Measurements from ENCODE around the gene TTLL10. TPM values are rescaled to one million over a fixed set of nuclear protein-coding genes. Genes with fewer than 3 reads are reported as not detected.

The TTLL10 gene
- total and polyA plus RNA-seq, 2 experiments from 2014 or later: 0.45 TPM; not detected in 1

DNA sequence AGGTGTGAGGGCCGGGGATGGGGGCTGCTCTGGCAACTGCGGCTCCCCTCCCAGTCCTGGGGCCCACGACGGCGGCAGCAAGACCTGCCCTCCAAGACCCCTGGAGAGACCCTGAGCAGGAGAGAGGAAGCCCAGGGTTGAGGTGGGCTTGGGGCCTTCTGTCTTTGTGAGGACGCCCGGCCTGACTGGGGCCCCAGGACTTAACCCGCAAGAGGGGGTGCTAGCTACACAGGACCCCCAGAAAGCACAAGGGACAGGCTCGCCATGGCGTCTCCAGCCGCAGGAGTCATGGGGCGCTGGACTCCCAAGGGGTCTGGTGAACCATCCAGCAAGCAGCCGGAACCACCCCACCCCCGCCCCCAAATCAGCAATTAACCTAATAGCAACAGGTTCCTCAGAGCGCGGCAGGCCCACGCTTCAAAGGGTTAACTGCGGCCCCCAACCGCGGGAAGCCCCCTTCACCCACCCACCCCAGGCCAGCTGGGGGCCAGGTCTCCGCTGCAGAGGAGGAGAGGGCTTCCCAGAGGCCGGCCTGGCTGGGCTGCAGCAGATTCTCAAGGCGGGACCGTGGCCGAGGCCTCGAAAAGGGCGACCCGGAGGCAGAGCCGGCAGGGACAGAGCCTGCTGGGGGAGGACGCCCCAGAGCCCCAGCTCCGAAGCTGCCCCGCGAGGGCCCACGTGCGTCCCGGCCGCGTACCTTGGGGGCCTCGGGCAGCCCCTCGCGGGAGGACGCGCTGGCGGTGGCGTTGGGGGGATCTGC, 72.3 kb downstream of the TTLL10 start:
- peak overlapping the region; percentile 47; the same call in 1 of the 2 replicates for H3K4me3 ChIP-seq
- peak; percentile 16 for ATAC-seq
- peak overlapping the region; percentile 77; the same call in 1 of the 2 replicates for H3K4me2 ChIP-seq

More for the DNA sequence above, 72.3 kb downstream of the TTLL10 start:
- Histone ChIP-seq H3K27me3 (ENCODE audit: insufficient read depth) (peaks cover 10% of the 10 kb centered on the region; the same call in 1 of the 2 replicates), H3K4me1 (ENCODE audit: insufficient read depth) (peaks cover 3% of the 10 kb centered on the region; the same call in 1 of the 2 replicates), H3K27ac (ENCODE audit: low read depth) (no peak overlapping the region), H3K79me2 (replicated peaks; ENCODE audit: insufficient read depth) (no peaks in the 10 kb centered on the region), H4K20me1 (replicated peaks; ENCODE audit: insufficient read depth) (no peaks in the 10 kb centered on the region), H2AFZ (no peak overlapping the region), H3K9me2 (ENCODE audit: insufficient read depth) (no peaks in the 10 kb centered on the region), H3K36me3 (ENCODE audit: insufficient read depth) (no peaks in the 10 kb centered on the region), H3F3A (replicated peaks; ENCODE audit: low read depth) (peaks cover 6% of the 10 kb centered on the region; the same call in 1 of the 2 replicates)
- no peaks in the 10 kb centered on the region for H3K9me3 Mint-ChIP-seq
- peaks cover 2% of the 10 kb centered on the region for H3K27me3 Mint-ChIP-seq (ENCODE audit: insufficient read depth, low read depth, poor library complexity)
- peaks cover under 1% of the 10 kb centered on the region; the same call in 1 of the 3 replicates for H3K4me1 Mint-ChIP-seq
- H3K4me3 Mint-ChIP-seq: no peak overlapping the region
- TF ChIP-seq POLR2AphosphoS5 (IDR thresholded peaks at IDR 0.05; ENCODE audit: low read depth) (no peak), JUNB (IDR thresholded peaks at IDR 0.05; ENCODE audit: unreplicated experiment) (no peak), CREB1 (CRISPR knock-in tag; IDR thresholded peaks at IDR 0.05; ENCODE audit: low read depth) (no peak), ZNF114 (CRISPR knock-in tag; IDR thresholded peaks at IDR 0.05) (no peak), NANOG (IDR thresholded peaks at IDR 0.05; ENCODE audit: borderline replicate concordance) (no peak), EZH2 (IDR thresholded peaks at IDR 0.05; ENCODE audit: low read depth, unreplicated experiment) (no peak)
- TF ChIP-seq, protein P1, sequence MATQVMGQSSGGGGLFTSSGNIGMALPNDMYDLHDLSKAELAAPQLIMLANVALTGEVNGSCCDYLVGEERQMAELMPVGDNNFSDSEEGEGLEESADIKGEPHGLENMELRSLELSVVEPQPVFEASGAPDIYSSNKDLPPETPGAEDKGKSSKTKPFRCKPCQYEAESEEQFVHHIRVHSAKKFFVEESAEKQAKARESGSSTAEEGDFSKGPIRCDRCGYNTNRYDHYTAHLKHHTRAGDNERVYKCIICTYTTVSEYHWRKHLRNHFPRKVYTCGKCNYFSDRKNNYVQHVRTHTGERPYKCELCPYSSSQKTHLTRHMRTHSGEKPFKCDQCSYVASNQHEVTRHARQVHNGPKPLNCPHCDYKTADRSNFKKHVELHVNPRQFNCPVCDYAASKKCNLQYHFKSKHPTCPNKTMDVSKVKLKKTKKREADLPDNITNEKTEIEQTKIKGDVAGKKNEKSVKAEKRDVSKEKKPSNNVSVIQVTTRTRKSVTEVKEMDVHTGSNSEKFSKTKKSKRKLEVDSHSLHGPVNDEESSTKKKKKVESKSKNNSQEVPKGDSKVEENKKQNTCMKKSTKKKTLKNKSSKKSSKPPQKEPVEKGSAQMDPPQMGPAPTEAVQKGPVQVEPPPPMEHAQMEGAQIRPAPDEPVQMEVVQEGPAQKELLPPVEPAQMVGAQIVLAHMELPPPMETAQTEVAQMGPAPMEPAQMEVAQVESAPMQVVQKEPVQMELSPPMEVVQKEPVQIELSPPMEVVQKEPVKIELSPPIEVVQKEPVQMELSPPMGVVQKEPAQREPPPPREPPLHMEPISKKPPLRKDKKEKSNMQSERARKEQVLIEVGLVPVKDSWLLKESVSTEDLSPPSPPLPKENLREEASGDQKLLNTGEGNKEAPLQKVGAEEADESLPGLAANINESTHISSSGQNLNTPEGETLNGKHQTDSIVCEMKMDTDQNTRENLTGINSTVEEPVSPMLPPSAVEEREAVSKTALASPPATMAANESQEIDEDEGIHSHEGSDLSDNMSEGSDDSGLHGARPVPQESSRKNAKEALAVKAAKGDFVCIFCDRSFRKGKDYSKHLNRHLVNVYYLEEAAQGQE (IDR thresholded peaks at IDR 0.05; ENCODE audit: unreplicated experiment): no peak
- TF ChIP-seq, protein P2, sequence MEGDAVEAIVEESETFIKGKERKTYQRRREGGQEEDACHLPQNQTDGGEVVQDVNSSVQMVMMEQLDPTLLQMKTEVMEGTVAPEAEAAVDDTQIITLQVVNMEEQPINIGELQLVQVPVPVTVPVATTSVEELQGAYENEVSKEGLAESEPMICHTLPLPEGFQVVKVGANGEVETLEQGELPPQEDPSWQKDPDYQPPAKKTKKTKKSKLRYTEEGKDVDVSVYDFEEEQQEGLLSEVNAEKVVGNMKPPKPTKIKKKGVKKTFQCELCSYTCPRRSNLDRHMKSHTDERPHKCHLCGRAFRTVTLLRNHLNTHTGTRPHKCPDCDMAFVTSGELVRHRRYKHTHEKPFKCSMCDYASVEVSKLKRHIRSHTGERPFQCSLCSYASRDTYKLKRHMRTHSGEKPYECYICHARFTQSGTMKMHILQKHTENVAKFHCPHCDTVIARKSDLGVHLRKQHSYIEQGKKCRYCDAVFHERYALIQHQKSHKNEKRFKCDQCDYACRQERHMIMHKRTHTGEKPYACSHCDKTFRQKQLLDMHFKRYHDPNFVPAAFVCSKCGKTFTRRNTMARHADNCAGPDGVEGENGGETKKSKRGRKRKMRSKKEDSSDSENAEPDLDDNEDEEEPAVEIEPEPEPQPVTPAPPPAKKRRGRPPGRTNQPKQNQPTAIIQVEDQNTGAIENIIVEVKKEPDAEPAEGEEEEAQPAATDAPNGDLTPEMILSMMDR (conservative IDR thresholded peaks at IDR 0.05; ENCODE audit: low read depth in 2 of 2): no peak
- H3K36me3 Mint-ChIP-seq (ENCODE audit: low read depth): peaks cover 3% of the 10 kb centered on the region; the same call in 1 of the 3 replicates
- DNase-seq (ENCODE audit: low spot score): no peak
- no peak overlapping the region for H3K27ac Mint-ChIP-seq

All from GM23338 (cell line).